Gastrocnemius medialis (tissue), 4 donors: ENCODE results near the gene CLDN16. TPM values are rescaled to one million over a fixed set of nuclear protein-coding genes. Genes with fewer than 3 reads are reported as not detected.

Experiments used
- ATAC-seq, 2 donors: fragments of 150-250 bp; one replicate each; pipeline ENCODE4 v1.9.1; 2016
- DNase-seq, 2 donors: peaks; one replicate each; pipeline ENCODE4 v3.0.0-alpha.2; 2019
- H3K27ac ChIP-seq, 4 donors: fragments of 200-600 bp; sonication (generic); 1 replicate in 1 of 4; 2 replicates in 3 of 4; pipeline ENCODE4 v1.5.1; 2016 to 2018; ENCODE audit warnings: mild to moderate bottlenecking in 2 of 4, moderate library complexity in 1 of 4
- H3K27me3 ChIP-seq, 3 donors: fragments of 200-600 bp; sonication (generic) in 2 of 3; 1 replicate in 1 of 3; 2 replicates in 2 of 3; pipeline versions ENCODE4 v1.5.1 to v1.6.0; 2016 to 2019; ENCODE audit warnings: mild to moderate bottlenecking in 1 of 3, moderate library complexity in 1 of 3
- H3K36me3 ChIP-seq, 2 donors: fragments of 200-600 bp; sonication (generic) in 1 of 2; one replicate each; pipeline ENCODE4 v1.5.1; 2017 to 2018
- H3K4me1 ChIP-seq, 2 donors: fragments of 200-600 bp; sonication (generic) in 1 of 2; one replicate each; pipeline ENCODE4 v1.5.1; 2016 to 2017; ENCODE audit warnings: mild to moderate bottlenecking in 2 of 2
- H3K4me3 ChIP-seq, 4 donors: fragments of 200-600 bp; sonication (generic) in 3 of 4; 1 replicate in 1 of 4; 2 replicates in 3 of 4; pipeline ENCODE4 v1.5.1; 2016 to 2019; ENCODE audit warnings: mild to moderate bottlenecking in 2 of 4
- H3K9me3 ChIP-seq, 3 donors: fragments of 200-600 bp; sonication (generic) in 2 of 3; 1 replicate in 1 of 3; 2 replicates in 2 of 3; pipeline ENCODE4 v1.5.1; 2016 to 2019
- CTCF ChIP-seq, 5 experiments: fragments of 450-650 bp in 3 of 5; fragments of 200-600 bp in 2 of 5; sonication (generic) in 2 of 5; IDR thresholded peaks in 4 of 5; conservative IDR thresholded peaks in 1 of 5; 1 replicate in 4 of 5; 2 replicates in 1 of 5; pipeline ENCODE4 v1.5.1; 2016 to 2019; ENCODE audit warnings: antibody characterized with exemption in 5 of 5, mild to moderate bottlenecking in 3 of 5, moderate library complexity in 3 of 5
- POLR2A ChIP-seq, 2 donors: fragments of 450-650 bp; IDR thresholded peaks; one replicate each; pipeline ENCODE4 v1.6.1; 2017; ENCODE audit warnings: antibody characterized with exemption in 2 of 2, mild to moderate bottlenecking in 2 of 2, moderate library complexity in 2 of 2
- in situ Hi-C, 4 donors: fragments of 200-750 bp; cut with MboI; loops; one replicate each; pipeline versions ENCODE4 v1.15.0 to v1.8.0; 2017; ENCODE audit warnings: low sequenced_read_pairs in 4 of 4
- intact Hi-C: fragments of 100-400 bp; cut with DNase I; formaldehyde crosslinking; loops from one replicate; pipeline ENCODE4 v1.15.1; 2023; ENCODE audit warnings: low total_unique reads
- total RNA-seq, 4 donors: library from RNA; depleted of rRNA; stranded (reverse); fragments of >200 nt; gene quantifications; one replicate each; pipeline versions ENCODE4 v1.1.0 to v1.2.3, GENCODE V29; 2016

CLDN16 gene
- total RNA-seq, 4 donors from 2014 or later, result not detected

- in situ Hi-C loops, result no loop called here
- TF ChIP-seq POLR2A (IDR thresholded peaks at IDR 0.05) (no peak), CTCF (IDR thresholded peaks at IDR 0.05 in 4 of 5, conservative IDR thresholded peaks at IDR 0.05 in 1 of 5) (no peak)
- H3K27me3 ChIP-seq, result no peaks in the 10 kb centered on the region
- no peaks in the 10 kb centered on the region for H3K36me3 ChIP-seq
- no peaks in the 10 kb centered on the region for H3K9me3 ChIP-seq
- no peaks in the 10 kb centered on the region for H3K4me1 ChIP-seq
- no peak overlapping the region for H3K27ac ChIP-seq
- intact Hi-C loops, result no loop called here
- H3K4me3 ChIP-seq, result no peak overlapping the region
- ATAC-seq (no peak), DNase-seq (no peak)
Measured at GRCh38 chr3:190385731-190386688, 2.0 kb upstream of the CLDN16 start.

GRCh38 chr3:190388703-190389102 is 740 bp downstream of the CLDN16 start:
- no peaks in the 10 kb centered on the region for H3K36me3 ChIP-seq
- H3K4me1 ChIP-seq, result no peaks in the 10 kb centered on the region
- H3K27me3 ChIP-seq, result no peaks in the 10 kb centered on the region
- no peak overlapping the region for H3K4me3 ChIP-seq
- in situ Hi-C loops, result no loop called here
- intact Hi-C loops, result no loop called here
- no peaks in the 10 kb centered on the region for H3K9me3 ChIP-seq
- no peak for TF ChIP-seq POLR2A (IDR thresholded peaks at IDR 0.05)
- no peak for TF ChIP-seq CTCF (IDR thresholded peaks at IDR 0.05 in 4 of 5, conservative IDR thresholded peaks at IDR 0.05 in 1 of 5)
- no peak for ATAC-seq
- H3K27ac ChIP-seq, result no peak overlapping the region
- DNase-seq, result no peak

- intact Hi-C loops (no loop called here), in situ Hi-C loops (no loop called here)
- H3K9me3 ChIP-seq, result no peaks in the 10 kb centered on the region
- no peaks in the 10 kb centered on the region for H3K36me3 ChIP-seq
- H3K27me3 ChIP-seq, result no peaks in the 10 kb centered on the region
- no peak for DNase-seq
- no peak overlapping the region for H3K27ac ChIP-seq
- ATAC-seq, result no peak
- H3K4me1 ChIP-seq, result no peaks in the 10 kb centered on the region
- H3K4me3 ChIP-seq, result no peak overlapping the region
- no peak for TF ChIP-seq CTCF (IDR thresholded peaks at IDR 0.05 in 4 of 5, conservative IDR thresholded peaks at IDR 0.05 in 1 of 5)
- no peak for TF ChIP-seq POLR2A (IDR thresholded peaks at IDR 0.05)
Measured at GRCh38 chr3:190396001-190396400, 8.0 kb downstream of the CLDN16 start.

- H3K27ac ChIP-seq, result no peak overlapping the region
- H3K9me3 ChIP-seq, result no peaks in the 10 kb centered on the region
- TF ChIP-seq POLR2A (IDR thresholded peaks at IDR 0.05), result no peak
- TF ChIP-seq CTCF (IDR thresholded peaks at IDR 0.05 in 4 of 5, conservative IDR thresholded peaks at IDR 0.05 in 1 of 5), result no peak
- DNase-seq, result no peak
- no peaks in the 10 kb centered on the region for H3K27me3 ChIP-seq
- H3K36me3 ChIP-seq, result no peaks in the 10 kb centered on the region
- ATAC-seq, result no peak
- H3K4me3 ChIP-seq, result no peak overlapping the region
- in situ Hi-C loops, result no loop called here
- H3K4me1 ChIP-seq, result no peaks in the 10 kb centered on the region
- intact Hi-C loops, result no loop called here
Measured at GRCh38 chr3:190397889-190398288, 9.9 kb downstream of the CLDN16 start.
